GM10266 (cell line): ENCODE data around the gene ROBO1.

Source experiments
- DNase-seq: peaks from one replicate; pipeline ENCODE4 v3.0.0; 2012; ENCODE audit errors: extremely low spot score
- CTCF ChIP-seq: IDR thresholded peaks from 2 replicates; pipeline ENCODE4 v1.5.1; 2012; ENCODE audit warnings: mild to moderate bottlenecking, low read depth; ENCODE audit not compliant: control insufficient read depth, insufficient read depth; ENCODE audit errors: missing control alignments

The ROBO1 gene

GRCh38 chr3:79215286-79215685 is 552.5 kb downstream of the ROBO1 start:
- no peak for DNase-seq
- TF ChIP-seq CTCF = no peak

- TF ChIP-seq CTCF = no peak
- DNase-seq = no peak
These were observed 556.0 kb downstream of the ROBO1 start for GRCh38 chr3:79211586-79212359.

GRCh38 chr3:79204351-79204750 is 563.4 kb downstream of the ROBO1 start:
- DNase-seq = no peak
- TF ChIP-seq CTCF = no peak

- no peak for DNase-seq
- no peak for TF ChIP-seq CTCF
These were observed 564.7 kb downstream of the ROBO1 start for GRCh38 chr3:79203144-79203519.

- no peak for TF ChIP-seq CTCF
- no peak for DNase-seq
These were observed 565.2 kb downstream of the ROBO1 start for GRCh38 chr3:79202471-79203143.

- no peak for DNase-seq
These were observed 567.3 kb downstream of the ROBO1 start for GRCh38 chr3:79200456-79200855.

More at GRCh38 chr3:79200456-79200855, 567.3 kb downstream of the ROBO1 start:
- no peak for TF ChIP-seq CTCF
